Prostate gland (tissue), 2 donors: ENCODE results near the gene RIT1.

Source experiments
- POLR2A ChIP-seq: fragments of 450-650 bp; IDR thresholded peaks from one replicate; pipeline ENCODE4 v1.6.1; 2016; ENCODE audit warnings: antibody characterized with exemption, mild to moderate bottlenecking
- POLR2AphosphoS5 ChIP-seq: sonication (generic); formaldehyde crosslinking; IDR thresholded peaks from one replicate; pipeline ENCODE4 v1.6.1; 2017; ENCODE audit warnings: antibody characterized with exemption
- TF ChIP-seq, protein P1 (sequence below), 4 experiments: fragments of 200-600 bp in 2 of 4; fragments of 450-650 bp in 2 of 4; sonication (generic) in 2 of 4; IDR thresholded peaks; 1 replicate in 3 of 4; 2 replicates in 1 of 4; pipeline ENCODE4 v1.5.1; 2016 to 2019; ENCODE audit warnings: antibody characterized with exemption in 4 of 4, mild to moderate bottlenecking in 2 of 4, moderate library complexity in 2 of 4

DNA sequence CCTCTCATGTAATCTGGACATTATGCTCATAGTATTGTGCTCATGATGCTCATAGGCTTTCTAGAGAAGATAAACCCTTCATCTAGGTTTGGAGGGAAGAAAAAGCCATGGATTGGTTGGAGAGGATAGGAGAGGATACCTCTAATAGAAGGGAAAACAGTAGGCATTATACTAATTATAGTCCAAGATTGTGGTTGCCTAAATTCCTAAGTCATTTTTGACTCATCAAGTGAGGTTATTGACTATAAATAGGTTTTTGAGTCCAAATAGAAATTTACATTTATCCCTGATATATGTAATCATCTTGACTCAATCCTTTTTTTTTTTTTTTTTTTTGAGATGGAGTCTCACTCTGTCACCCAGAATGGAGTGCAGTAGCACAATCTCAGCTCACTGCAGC is 46.8 kb downstream of the RIT1 start:
- TF ChIP-seq, protein P1, sequence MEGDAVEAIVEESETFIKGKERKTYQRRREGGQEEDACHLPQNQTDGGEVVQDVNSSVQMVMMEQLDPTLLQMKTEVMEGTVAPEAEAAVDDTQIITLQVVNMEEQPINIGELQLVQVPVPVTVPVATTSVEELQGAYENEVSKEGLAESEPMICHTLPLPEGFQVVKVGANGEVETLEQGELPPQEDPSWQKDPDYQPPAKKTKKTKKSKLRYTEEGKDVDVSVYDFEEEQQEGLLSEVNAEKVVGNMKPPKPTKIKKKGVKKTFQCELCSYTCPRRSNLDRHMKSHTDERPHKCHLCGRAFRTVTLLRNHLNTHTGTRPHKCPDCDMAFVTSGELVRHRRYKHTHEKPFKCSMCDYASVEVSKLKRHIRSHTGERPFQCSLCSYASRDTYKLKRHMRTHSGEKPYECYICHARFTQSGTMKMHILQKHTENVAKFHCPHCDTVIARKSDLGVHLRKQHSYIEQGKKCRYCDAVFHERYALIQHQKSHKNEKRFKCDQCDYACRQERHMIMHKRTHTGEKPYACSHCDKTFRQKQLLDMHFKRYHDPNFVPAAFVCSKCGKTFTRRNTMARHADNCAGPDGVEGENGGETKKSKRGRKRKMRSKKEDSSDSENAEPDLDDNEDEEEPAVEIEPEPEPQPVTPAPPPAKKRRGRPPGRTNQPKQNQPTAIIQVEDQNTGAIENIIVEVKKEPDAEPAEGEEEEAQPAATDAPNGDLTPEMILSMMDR (IDR thresholded peaks at IDR 0.05): no peak
- no peak for TF ChIP-seq POLR2A
- no peak for TF ChIP-seq POLR2AphosphoS5
